GM23338 (cell line): Measurements from ENCODE around the gene KRT37.

Experiments
- CREB1 ChIP-seq: fragments of 250-450 bp; sonication (Bioruptor Pico); IDR thresholded peaks from 2 replicates; pipeline ENCODE4 v1.5.0; 2020; ENCODE audit warnings: low read depth, mild to moderate bottlenecking, moderate library complexity
- CTCF ChIP-seq, 2 experiments: fragments of 200-600 bp in 1 of 2; sonication (generic) in 1 of 2; conservative IDR thresholded peaks; 2 replicates each; pipeline versions ENCODE4 v1.5.1 to v1.6.1; 2016 to 2017; ENCODE audit warnings: antibody characterized with exemption in 2 of 2, low read depth in 2 of 2, mild to moderate bottlenecking in 2 of 2, moderate library complexity in 1 of 2
- EZH2 ChIP-seq: fragments of 200-600 bp; sonication (generic); IDR thresholded peaks from one replicate; pipeline ENCODE4 v1.8.0; 2017; ENCODE audit warnings: antibody characterized with exemption, mild to moderate bottlenecking, low read depth; ENCODE audit not compliant: unreplicated experiment
- EZH2phosphoT487 ChIP-seq: fragments of 200-600 bp; sonication (generic); IDR thresholded peaks from one replicate; pipeline ENCODE4 v1.8.1; 2018; ENCODE audit warnings: antibody characterized with exemption; ENCODE audit not compliant: unreplicated experiment
- POLR2AphosphoS5 ChIP-seq: IDR thresholded peaks from 2 replicates; pipeline ENCODE4 v1.6.1; 2016; ENCODE audit warnings: antibody characterized with exemption, low read depth
- ZNF114 ChIP-seq: fragments of 250-450 bp; sonication (Bioruptor Pico); IDR thresholded peaks from 2 replicates; pipeline ENCODE4 v1.5.0; 2020; ENCODE audit warnings: mild to moderate bottlenecking, moderate library complexity
- TF ChIP-seq, protein P1 (sequence below): IDR thresholded peaks from one replicate; pipeline ENCODE4 v1.6.1; 2018; ENCODE audit warnings: antibody characterized with exemption; ENCODE audit not compliant: unreplicated experiment
- TF ChIP-seq, protein P2 (sequence below): IDR thresholded peaks from 2 replicates; pipeline ENCODE4 v1.6.1; 2016; ENCODE audit warnings: antibody characterized with exemption

DNA sequence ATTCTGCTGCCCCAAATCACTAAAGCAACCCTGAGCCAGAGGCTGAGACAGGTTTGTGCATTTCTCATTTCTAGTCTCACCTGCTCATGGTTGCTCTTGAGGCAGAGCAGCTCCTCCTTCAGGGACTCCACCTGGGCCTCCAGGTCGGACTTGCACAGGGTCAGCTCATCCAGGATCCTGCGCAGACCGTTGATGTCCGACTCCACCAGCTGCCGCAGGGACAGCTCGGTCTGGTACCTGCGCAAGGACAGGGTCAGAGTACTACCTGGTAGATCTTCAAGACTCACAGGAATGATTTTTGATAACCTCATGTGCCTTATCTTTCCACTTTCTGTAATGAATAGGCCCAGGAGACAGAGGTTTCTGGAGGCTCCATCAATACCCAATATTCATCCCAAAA, 28.0 kb downstream of the KRT37 start:
- TF ChIP-seq EZH2 (no peak), CTCF (conservative IDR thresholded peaks at IDR 0.05; ENCODE audit: low read depth in 2 of 2) (no peak), CREB1 (CRISPR knock-in tag) (no peak), POLR2AphosphoS5 (no peak), EZH2phosphoT487 (no peak), ZNF114 (no peak)
- TF ChIP-seq, protein P1, sequence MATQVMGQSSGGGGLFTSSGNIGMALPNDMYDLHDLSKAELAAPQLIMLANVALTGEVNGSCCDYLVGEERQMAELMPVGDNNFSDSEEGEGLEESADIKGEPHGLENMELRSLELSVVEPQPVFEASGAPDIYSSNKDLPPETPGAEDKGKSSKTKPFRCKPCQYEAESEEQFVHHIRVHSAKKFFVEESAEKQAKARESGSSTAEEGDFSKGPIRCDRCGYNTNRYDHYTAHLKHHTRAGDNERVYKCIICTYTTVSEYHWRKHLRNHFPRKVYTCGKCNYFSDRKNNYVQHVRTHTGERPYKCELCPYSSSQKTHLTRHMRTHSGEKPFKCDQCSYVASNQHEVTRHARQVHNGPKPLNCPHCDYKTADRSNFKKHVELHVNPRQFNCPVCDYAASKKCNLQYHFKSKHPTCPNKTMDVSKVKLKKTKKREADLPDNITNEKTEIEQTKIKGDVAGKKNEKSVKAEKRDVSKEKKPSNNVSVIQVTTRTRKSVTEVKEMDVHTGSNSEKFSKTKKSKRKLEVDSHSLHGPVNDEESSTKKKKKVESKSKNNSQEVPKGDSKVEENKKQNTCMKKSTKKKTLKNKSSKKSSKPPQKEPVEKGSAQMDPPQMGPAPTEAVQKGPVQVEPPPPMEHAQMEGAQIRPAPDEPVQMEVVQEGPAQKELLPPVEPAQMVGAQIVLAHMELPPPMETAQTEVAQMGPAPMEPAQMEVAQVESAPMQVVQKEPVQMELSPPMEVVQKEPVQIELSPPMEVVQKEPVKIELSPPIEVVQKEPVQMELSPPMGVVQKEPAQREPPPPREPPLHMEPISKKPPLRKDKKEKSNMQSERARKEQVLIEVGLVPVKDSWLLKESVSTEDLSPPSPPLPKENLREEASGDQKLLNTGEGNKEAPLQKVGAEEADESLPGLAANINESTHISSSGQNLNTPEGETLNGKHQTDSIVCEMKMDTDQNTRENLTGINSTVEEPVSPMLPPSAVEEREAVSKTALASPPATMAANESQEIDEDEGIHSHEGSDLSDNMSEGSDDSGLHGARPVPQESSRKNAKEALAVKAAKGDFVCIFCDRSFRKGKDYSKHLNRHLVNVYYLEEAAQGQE: no peak
- TF ChIP-seq, protein P2, sequence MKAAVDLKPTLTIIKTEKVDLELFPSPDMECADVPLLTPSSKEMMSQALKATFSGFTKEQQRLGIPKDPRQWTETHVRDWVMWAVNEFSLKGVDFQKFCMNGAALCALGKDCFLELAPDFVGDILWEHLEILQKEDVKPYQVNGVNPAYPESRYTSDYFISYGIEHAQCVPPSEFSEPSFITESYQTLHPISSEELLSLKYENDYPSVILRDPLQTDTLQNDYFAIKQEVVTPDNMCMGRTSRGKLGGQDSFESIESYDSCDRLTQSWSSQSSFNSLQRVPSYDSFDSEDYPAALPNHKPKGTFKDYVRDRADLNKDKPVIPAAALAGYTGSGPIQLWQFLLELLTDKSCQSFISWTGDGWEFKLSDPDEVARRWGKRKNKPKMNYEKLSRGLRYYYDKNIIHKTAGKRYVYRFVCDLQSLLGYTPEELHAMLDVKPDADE: no peak
